CD14-positive monocyte (primary cell): ENCODE results near the gene EIF3B. TPM values are rescaled to one million over a fixed set of nuclear protein-coding genes. Genes with fewer than 3 reads are reported as not detected.
A peak's percentile ranks its signal among the peaks of the same experiment; 100 is the strongest.
"Not testable (repeated sequence)": the region's sequence is repeated elsewhere in the genome, so short reads cannot be mapped to it uniquely, and the experiment has no call there.

ENCODE experiments used
- DNase-seq, 3 donors: peaks; one replicate each; pipeline ENCODE4 v3.0.0-alpha.2; 2011 to 2022
- H2AFZ ChIP-seq: 2 replicates; pipeline ENCODE4 v1.6.0; 2012; ENCODE audit warnings: mild to moderate bottlenecking, low read depth, low read length, inconsistent platforms; ENCODE audit not compliant: insufficient read depth, poor library complexity, severe bottlenecking
- H3K27ac ChIP-seq, 2 donors: 1 replicate in 1 of 2; 2 replicates in 1 of 2; pipeline ENCODE4 v1.5.1; 2012 to 2013; ENCODE audit warnings: low read length in 2 of 2, control low read depth in 1 of 2, inconsistent platforms in 1 of 2, low read depth in 1 of 2, mild to moderate bottlenecking in 1 of 2
- H3K27me3 ChIP-seq, 2 donors: one replicate each; pipeline versions ENCODE4 v1.6.0 to v1.6.1; 2011 to 2013; ENCODE audit warnings: low read length in 2 of 2; ENCODE audit not compliant: control insufficient read depth in 2 of 2, insufficient read depth in 2 of 2
- H3K36me3 ChIP-seq, 2 donors: replicated peaks in 1 of 2; 1 replicate in 1 of 2; 2 replicates in 1 of 2; pipeline versions ENCODE4 v1.5.1 to v1.6.1; 2012 to 2013; ENCODE audit warnings: low read length in 2 of 2, control low read depth in 1 of 2, inconsistent platforms in 1 of 2, mild to moderate bottlenecking in 1 of 2; ENCODE audit not compliant: insufficient read depth in 2 of 2, control insufficient read depth in 1 of 2
- H3K4me1 ChIP-seq, 2 donors: 1 replicate in 1 of 2; 2 replicates in 1 of 2; pipeline versions ENCODE4 v1.5.1 to v1.6.1; 2012 to 2013; ENCODE audit warnings: low read length in 2 of 2, control low read depth in 1 of 2, inconsistent platforms in 1 of 2, mild to moderate bottlenecking in 1 of 2, moderate library complexity in 1 of 2; ENCODE audit not compliant: insufficient read depth in 2 of 2, control insufficient read depth in 1 of 2
- H3K4me2 ChIP-seq: replicated peaks from 2 replicates; pipeline ENCODE3; 2012; ENCODE audit warnings: low read length, moderate library complexity, mild to moderate bottlenecking; ENCODE audit not compliant: poor library complexity, severe bottlenecking; ENCODE audit errors: extremely low read depth
- H3K4me3 ChIP-seq, 3 experiments: fragments of 200-600 bp in 1 of 3; sonication (generic) in 1 of 3; replicated peaks in 1 of 3; 1 replicate in 2 of 3; 2 replicates in 1 of 3; pipeline ENCODE4 v1.5.1; 2011 to 2013; ENCODE audit warnings: low read length in 3 of 3, mild to moderate bottlenecking in 3 of 3, control low read depth in 2 of 3, low read depth in 2 of 3, inconsistent platforms in 1 of 3, moderate library complexity in 1 of 3
- H3K79me2 ChIP-seq: 2 replicates; pipeline ENCODE4 v1.6.0; 2012; ENCODE audit warnings: mild to moderate bottlenecking, control low read depth, inconsistent platforms, low read length, moderate library complexity; ENCODE audit not compliant: insufficient read depth
- H3K9ac ChIP-seq: 2 replicates; pipeline ENCODE4 v1.6.0; 2017; ENCODE audit warnings: low read length, mild to moderate bottlenecking; ENCODE audit not compliant: insufficient read depth, poor library complexity, severe bottlenecking
- H3K9me3 ChIP-seq, 2 donors: replicated peaks in 1 of 2; 1 replicate in 1 of 2; 2 replicates in 1 of 2; pipeline versions ENCODE4 v1.5.1 to v1.6.1; 2012 to 2013; ENCODE audit warnings: low read length in 2 of 2, control low read depth in 1 of 2; ENCODE audit not compliant: control insufficient read depth in 1 of 2, insufficient read depth in 1 of 2
- H4K20me1 ChIP-seq: 2 replicates; pipeline ENCODE4 v1.6.0; 2012; ENCODE audit warnings: mild to moderate bottlenecking, low read length, control low read depth, moderate library complexity; ENCODE audit not compliant: insufficient read depth
- H3K27ac Mint-ChIP-seq, 7 donors: one replicate each; pipeline ENCODE4 v1.8.0; 2020; ENCODE audit warnings: mild to moderate bottlenecking in 7 of 7, mixed read lengths in 7 of 7, moderate library complexity in 6 of 7, inconsistent platforms in 2 of 7
- H3K27me3 Mint-ChIP-seq, 3 donors: one replicate each; pipeline ENCODE4 v1.8.0; 2021 to 2022; ENCODE audit warnings: low read depth in 3 of 3, mild to moderate bottlenecking in 3 of 3, mixed read lengths in 3 of 3, moderate library complexity in 3 of 3, inconsistent platforms in 1 of 3
- H3K36me3 Mint-ChIP-seq, 2 donors: one replicate each; pipeline ENCODE4 v1.8.0; 2020; ENCODE audit warnings: mixed read lengths in 2 of 2, inconsistent platforms in 1 of 2, mild to moderate bottlenecking in 1 of 2
- H3K4me1 Mint-ChIP-seq: one replicate; pipeline ENCODE4 v1.8.0; 2020; ENCODE audit warnings: mild to moderate bottlenecking, mixed read lengths
- H3K4me3 Mint-ChIP-seq, 2 donors: one replicate each; pipeline ENCODE4 v1.8.0; 2020; ENCODE audit warnings: mild to moderate bottlenecking in 2 of 2, mixed read lengths in 2 of 2, moderate library complexity in 1 of 2
- H3K9me3 Mint-ChIP-seq, 7 donors: one replicate each; pipeline ENCODE4 v1.8.0; 2020 to 2022; ENCODE audit warnings: mixed read lengths in 7 of 7, mild to moderate bottlenecking in 6 of 7, moderate library complexity in 6 of 7, inconsistent platforms in 2 of 7
- WGBS: methylation state at CpG from one replicate; pipeline ENCODE4 v1.1.5; 2013; ENCODE audit warnings: missing lambda C conversion rate; ENCODE audit not compliant: insufficient coverage; 5-methylcytosine and 5-hydroxymethylcytosine counted together
- intact Hi-C, 2 donors: fragments of 100-400 bp; cut with micrococcal nuclease; formaldehyde crosslinking; loops; one replicate each; pipeline versions ENCODE4 v1.15.0 to v1.15.1; 2023
- polyA plus RNA-seq, 3 donors: library from polyadenylated mRNA; depleted of rRNA in 1 of 3; unstranded in 2 of 3; stranded (reverse) in 1 of 3; fragments of 300-500 nt in 2 of 3; fragments of >200 nt in 1 of 3; fragmentation: Illumina TruSeq in 2 of 3; gene quantifications; 1 replicate in 2 of 3; 2 replicates in 1 of 3; pipeline ENCODE4 v1.2.3, GENCODE V29; 2012 to 2021
- TF ChIP-seq, protein P1 (sequence below): fragments of 200-600 bp; IDR thresholded peaks from one replicate; pipeline ENCODE4 v1.8.0; 2022; ENCODE audit warnings: antibody characterized with exemption, mild to moderate bottlenecking

The EIF3B gene
- polyA plus RNA-seq, 3 donors: 46.0 to 89.1 (median 69.2) TPM

- TF ChIP-seq, protein P1, sequence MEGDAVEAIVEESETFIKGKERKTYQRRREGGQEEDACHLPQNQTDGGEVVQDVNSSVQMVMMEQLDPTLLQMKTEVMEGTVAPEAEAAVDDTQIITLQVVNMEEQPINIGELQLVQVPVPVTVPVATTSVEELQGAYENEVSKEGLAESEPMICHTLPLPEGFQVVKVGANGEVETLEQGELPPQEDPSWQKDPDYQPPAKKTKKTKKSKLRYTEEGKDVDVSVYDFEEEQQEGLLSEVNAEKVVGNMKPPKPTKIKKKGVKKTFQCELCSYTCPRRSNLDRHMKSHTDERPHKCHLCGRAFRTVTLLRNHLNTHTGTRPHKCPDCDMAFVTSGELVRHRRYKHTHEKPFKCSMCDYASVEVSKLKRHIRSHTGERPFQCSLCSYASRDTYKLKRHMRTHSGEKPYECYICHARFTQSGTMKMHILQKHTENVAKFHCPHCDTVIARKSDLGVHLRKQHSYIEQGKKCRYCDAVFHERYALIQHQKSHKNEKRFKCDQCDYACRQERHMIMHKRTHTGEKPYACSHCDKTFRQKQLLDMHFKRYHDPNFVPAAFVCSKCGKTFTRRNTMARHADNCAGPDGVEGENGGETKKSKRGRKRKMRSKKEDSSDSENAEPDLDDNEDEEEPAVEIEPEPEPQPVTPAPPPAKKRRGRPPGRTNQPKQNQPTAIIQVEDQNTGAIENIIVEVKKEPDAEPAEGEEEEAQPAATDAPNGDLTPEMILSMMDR: no peak
- Histone ChIP-seq H3K27me3 (no peaks in the 10 kb centered on the region), H3K4me3 (no peak overlapping the region), H3K36me3 (no peaks in the 10 kb centered on the region), H3K4me1 (peaks cover 18 to 39% of the 10 kb centered on the region in 2 donors), H3K27ac (no peak overlapping the region), H3K4me2 (peak overlapping the region; percentile 8), H3K79me2 (peaks cover 94% of the 10 kb centered on the region), H3K9me3 (no peaks in the 10 kb centered on the region), H3K9ac (peak overlapping the region; percentile 5), H2AFZ (peak overlapping the region; percentile 43), H4K20me1 (peaks cover 6% of the 10 kb centered on the region)
- H3K4me3 Mint-ChIP-seq: peak overlapping the region in 1 of 2 donors; percentile 36
- peaks cover 44% of the 10 kb centered on the region for H3K4me1 Mint-ChIP-seq
- H3K27ac Mint-ChIP-seq: peak overlapping the region in 4 of 7 donors; percentile 3 to 60 (median 28)
- 0% methylated on average over 4 of the region's 5 CpGs for WGBS
- intact Hi-C loops: no loop called here
- H3K36me3 Mint-ChIP-seq: peaks cover 3 to 9% of the 10 kb centered on the region in 2 donors
- no peaks in the 10 kb centered on the region for H3K9me3 Mint-ChIP-seq
- no peak for DNase-seq
- no peaks in the 10 kb centered on the region for H3K27me3 Mint-ChIP-seq
Measured at GRCh38 chr7:2416063-2416462, 61.4 kb downstream of the EIF3B start.

GRCh38 chr7:2416650-2417049 is 62.0 kb downstream of the EIF3B start:
- Mint-ChIP-seq H3K27ac (peak overlapping the region in 2 of 7 donors; percentile 19 to 42), H3K4me1 (peaks cover 42% of the 10 kb centered on the region), H3K4me3 (no peak overlapping the region), H3K36me3 (peaks cover 3 to 9% of the 10 kb centered on the region in 2 donors), H3K9me3 (no peaks in the 10 kb centered on the region), H3K27me3 (no peaks in the 10 kb centered on the region)
- no peaks in the 10 kb centered on the region for H3K9me3 ChIP-seq
- peaks cover 16 to 33% of the 10 kb centered on the region in 2 donors for H3K4me1 ChIP-seq
- H4K20me1 ChIP-seq: peaks cover 6% of the 10 kb centered on the region
- WGBS: 100% methylated on average over 2 of the region's 6 CpGs
- DNase-seq: no peak
- H3K9ac ChIP-seq: peak overlapping the region; percentile 5
- H3K36me3 ChIP-seq: no peaks in the 10 kb centered on the region
- H3K79me2 ChIP-seq: peaks cover 92% of the 10 kb centered on the region
- no peak overlapping the region for H2AFZ ChIP-seq
- intact Hi-C loops: no loop called here
- no peak overlapping the region for H3K27ac ChIP-seq
- no peaks in the 10 kb centered on the region for H3K27me3 ChIP-seq
- H3K4me3 ChIP-seq: no peak overlapping the region
- TF ChIP-seq, protein P1: no peak
- no peak overlapping the region for H3K4me2 ChIP-seq

GRCh38 chr7:2417178-2417577 is 62.6 kb downstream of the EIF3B start:
- Histone ChIP-seq H3K4me1 (peaks cover 10 to 28% of the 10 kb centered on the region in 2 donors), H3K79me2 (peaks cover 87% of the 10 kb centered on the region)
- H3K9me3 ChIP-seq, DNase-seq, H3K4me2 ChIP-seq, intact Hi-C loops, H3K36me3 Mint-ChIP-seq, H3K9ac ChIP-seq, H3K27me3 Mint-ChIP-seq, H3K4me3 Mint-ChIP-seq, H2AFZ ChIP-seq, H3K9me3 Mint-ChIP-seq, H3K27me3 ChIP-seq, H3K36me3 ChIP-seq, H3K4me3 ChIP-seq, H3K27ac ChIP-seq, H4K20me1 ChIP-seq: not testable (repeated sequence)
- H3K27ac Mint-ChIP-seq: peak overlapping the region in 1 of 7 donors; percentile 20
- no CpG with 5 or more reads among the region's 3 CpGs for WGBS
- peaks cover 40% of the 10 kb centered on the region for H3K4me1 Mint-ChIP-seq
